ENCODE data around the gene DGCR8.

DGCR8 gene

DNA sequence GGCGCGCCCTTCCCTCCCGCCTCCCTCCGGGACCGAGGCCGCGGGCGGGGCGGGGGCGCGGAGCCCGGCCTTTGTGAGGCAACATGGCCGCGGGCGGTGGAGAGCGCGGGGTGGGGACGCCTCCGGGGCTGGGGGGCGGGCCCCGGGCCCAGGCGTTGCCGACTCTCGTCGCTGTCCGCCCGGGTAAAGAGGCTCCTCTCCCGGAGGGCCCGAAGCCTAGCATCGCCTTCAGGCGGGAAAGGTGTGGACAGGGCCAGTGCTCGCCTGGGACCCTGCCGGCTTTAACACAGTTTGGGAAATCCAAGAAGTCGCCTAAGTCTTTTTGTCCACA is 369 bp downstream of the DGCR8 start:
- Histone ChIP-seq H3K27ac (peak overlapping the region; percentile 75 to 98 (median 94); a peak in 21 of 22 replicates), H3K27me3 (no peaks in the 10 kb centered on the region), H3K4me1 (peaks cover 49 to 56% (median 53%) of the 10 kb centered on the region in 10 experiments), H4K20me1 (peaks cover 28 to 50% (median 45%) of the 10 kb centered on the region in 11 experiments; a peak in 21 of 22 replicates), H3K36me3 (peaks cover under 1 to 42% (median 15%) of the 10 kb centered on the region in 11 experiments; a peak in 20 of 22 replicates), H3K4me3 (peak overlapping the region; percentile 74 to 95 (median 81)), H3K9ac (peak overlapping the region; percentile 89 to 99 (median 96)), H3K9me3 (replicated peaks in 1 of 11) (no peaks in the 10 kb centered on the region), H3K4me2 (peak overlapping the region; percentile 92 to 100 (median 98))
- TF ChIP-seq Cebpa-rat (IDR thresholded peaks at IDR 0.05): no peak

- H4K20me1 ChIP-seq: peaks cover 28 to 56% (median 51%) of the 10 kb centered on the region in 11 experiments; a peak in 21 of 22 replicates
- no peak for TF ChIP-seq Cebpa-rat (IDR thresholded peaks at IDR 0.05)
- H3K27ac ChIP-seq: peak overlapping the region; percentile 75 to 98 (median 94); a peak in 21 of 22 replicates
- H3K27me3 ChIP-seq: no peaks in the 10 kb centered on the region
- H3K9me3 ChIP-seq (replicated peaks in 1 of 11): no peaks in the 10 kb centered on the region
- H3K9ac ChIP-seq: peak overlapping the region; percentile 89 to 99 (median 96)
- peaks cover 6 to 48% (median 21%) of the 10 kb centered on the region in 11 experiments for H3K36me3 ChIP-seq
- H3K4me1 ChIP-seq: peaks cover 49 to 56% (median 53%) of the 10 kb centered on the region in 10 experiments
- H3K4me2 ChIP-seq: peak overlapping the region; percentile 92 to 100 (median 98)
- peak overlapping the region; percentile 74 to 95 (median 81) for H3K4me3 ChIP-seq
Measured at GRCh38 chr22:20080776-20081654, 974 bp downstream of the DGCR8 start.

- Histone ChIP-seq H3K9me3 (replicated peaks in 1 of 11) (no peaks in the 10 kb centered on the region), H3K9ac (peak overlapping the region in 10 of 11 experiments; percentile 17 to 97 (median 50); a peak in 18 of 22 replicates), H3K27ac (peak overlapping the region in 2 of 11 experiments; percentile 13 to 31; a peak in 1 of 22 replicates), H3K4me2 (peak overlapping the region; percentile 23 to 99 (median 97); a peak in 21 of 22 replicates), H3K4me1 (peaks cover 49 to 56% (median 53%) of the 10 kb centered on the region in 10 experiments), H3K36me3 (peaks cover 29 to 71% (median 44%) of the 10 kb centered on the region in 11 experiments), H3K4me3 (no peak overlapping the region; a peak in 1 of 20 replicates), H3K27me3 (no peaks in the 10 kb centered on the region), H4K20me1 (peaks cover 28 to 79% (median 74%) of the 10 kb centered on the region in 11 experiments; a peak in 21 of 22 replicates)
- no peak for TF ChIP-seq Cebpa-rat (IDR thresholded peaks at IDR 0.05)
Measured at GRCh38 chr22:20083157-20083890, 3.3 kb downstream of the DGCR8 start.

- H3K27ac ChIP-seq: 0 out of 22 replicates have a peak overlapping the region, but pooled peaks of 1 of the 11 experiments have one; percentile 20
- H3K4me1 ChIP-seq: peaks cover 47 to 54% (median 51%) of the 10 kb centered on the region in 10 experiments
- H3K36me3 ChIP-seq: peaks cover 36 to 78% (median 51%) of the 10 kb centered on the region in 11 experiments
- no peak overlapping the region for H3K4me3 ChIP-seq
- peak overlapping the region in 8 of 11 experiments; percentile 37 to 97 (median 50); a peak in 7 of 22 replicates for H3K9ac ChIP-seq
- no peaks in the 10 kb centered on the region for H3K9me3 ChIP-seq (replicated peaks in 1 of 11)
- peak overlapping the region; percentile 4 to 99 (median 97); a peak in 17 of 22 replicates for H3K4me2 ChIP-seq
- no peak for TF ChIP-seq Cebpa-rat (IDR thresholded peaks at IDR 0.05)
- peaks cover 28 to 86% (median 81%) of the 10 kb centered on the region in 11 experiments; a peak in 21 of 22 replicates for H4K20me1 ChIP-seq
- H3K27me3 ChIP-seq: no peaks in the 10 kb centered on the region
Measured at GRCh38 chr22:20083891-20084546, 4.0 kb downstream of the DGCR8 start.

- Histone ChIP-seq H3K4me2 (peak overlapping the region in 10 of 11 experiments; percentile 23 to 99 (median 97); a peak in 15 of 22 replicates), H4K20me1 (peaks cover 28 to 93% (median 89%) of the 10 kb centered on the region in 11 experiments; a peak in 21 of 22 replicates), H3K4me3 (no peak overlapping the region), H3K9me3 (replicated peaks in 1 of 11) (no peaks in the 10 kb centered on the region), H3K4me1 (peaks cover 42 to 48% (median 46%) of the 10 kb centered on the region in 10 experiments), H3K36me3 (peaks cover 44 to 86% (median 59%) of the 10 kb centered on the region in 11 experiments), H3K27me3 (no peaks in the 10 kb centered on the region), H3K9ac (peak overlapping the region in 5 of 11 experiments; percentile 35 to 62 (median 44); a peak in 6 of 22 replicates), H3K27ac (peak overlapping the region in 5 of 11 experiments; percentile 20 to 49 (median 34); a peak in 5 of 22 replicates)
- no peak for TF ChIP-seq Cebpa-rat (IDR thresholded peaks at IDR 0.05)
Measured at GRCh38 chr22:20084547-20085413, 4.7 kb downstream of the DGCR8 start.

- no peaks in the 10 kb centered on the region for H3K27me3 ChIP-seq
- no peak overlapping the region for H3K27ac ChIP-seq
- TF ChIP-seq Cebpa-rat (IDR thresholded peaks at IDR 0.05): no peak
- H3K4me1 ChIP-seq: peaks cover 45 to 53% (median 49%) of the 10 kb centered on the region in 10 experiments
- no peaks in the 10 kb centered on the region for H3K9me3 ChIP-seq (replicated peaks in 1 of 11)
- H3K4me2 ChIP-seq: no peak overlapping the region
- H3K9ac ChIP-seq: peak overlapping the region in 1 of 11 experiments; percentile 4; a peak in 1 of 22 replicates
- peaks cover 52 to 94% (median 67%) of the 10 kb centered on the region in 11 experiments for H3K36me3 ChIP-seq
- no peak overlapping the region for H3K4me3 ChIP-seq
- peaks cover 28 to 100% (median 97%) of the 10 kb centered on the region in 11 experiments; a peak in 21 of 22 replicates for H4K20me1 ChIP-seq
Measured at GRCh38 chr22:20085651-20086050, 5.6 kb downstream of the DGCR8 start.

DNA sequence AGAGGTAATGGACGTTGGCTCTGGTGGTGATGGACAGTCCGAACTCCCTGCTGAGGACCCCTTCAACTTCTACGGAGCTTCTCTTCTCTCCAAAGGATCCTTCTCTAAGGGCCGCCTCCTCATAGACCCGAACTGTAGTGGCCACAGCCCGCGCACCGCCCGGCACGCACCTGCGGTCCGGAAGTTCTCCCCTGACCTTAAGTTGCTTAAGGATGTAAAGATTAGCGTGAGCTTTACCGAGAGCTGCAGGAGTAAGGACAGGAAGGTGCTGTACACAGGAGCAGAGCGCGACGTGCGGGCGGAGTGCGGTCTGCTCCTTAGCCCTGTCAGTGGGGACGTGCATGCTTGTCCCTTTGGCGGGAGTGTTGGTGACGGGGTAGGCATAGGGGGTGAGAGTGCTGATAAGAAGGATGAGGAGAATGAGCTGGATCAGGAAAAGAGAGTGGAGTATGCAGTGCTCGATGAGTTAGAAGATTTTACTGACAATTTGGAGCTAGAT is 6.1 kb downstream of the DGCR8 start:
- Histone ChIP-seq H3K4me2 (no peak overlapping the region), H3K27ac (no peak overlapping the region), H3K36me3 (peaks cover 57 to 99% (median 72%) of the 10 kb centered on the region in 11 experiments), H3K9me3 (replicated peaks in 1 of 11) (no peaks in the 10 kb centered on the region), H3K4me1 (peaks cover 41 to 54% (median 46%) of the 10 kb centered on the region in 10 experiments), H3K27me3 (no peaks in the 10 kb centered on the region), H4K20me1 (peaks cover 28 to 100% (median 99%) of the 10 kb centered on the region in 11 experiments; a peak in 21 of 22 replicates), H3K4me3 (no peak overlapping the region), H3K9ac (peak overlapping the region in 1 of 11 experiments; percentile 4; a peak in 1 of 22 replicates)
- TF ChIP-seq Cebpa-rat (IDR thresholded peaks at IDR 0.05): no peak
